HepG2 (cell line): ENCODE results near the gene VWCE. TPM values are rescaled to one million over a fixed set of nuclear protein-coding genes. Genes with fewer than 3 reads are reported as not detected.

Source experiments
- AHR ChIP-seq: IDR thresholded peaks from 2 replicates; pipeline ENCODE4 v1.6.1; 2018; ENCODE audit warnings: missing genetic modification reagents, missing compliant biosample characterization
- BCL3 ChIP-seq: sonication (generic); formaldehyde crosslinking; IDR thresholded peaks from 2 replicates; pipeline ENCODE4 v1.5.1; 2020; ENCODE audit warnings: mild to moderate bottlenecking, missing genetic modification reagents, moderate library complexity
- EP300 ChIP-seq, 3 experiments: sonication (generic) in 1 of 3; formaldehyde crosslinking in 1 of 3; IDR thresholded peaks; 2 replicates each; pipeline versions ENCODE4 v1.5.1 to v1.6.1; 2011 to 2020; ENCODE audit warnings: low read depth in 2 of 3, low read length in 2 of 3, borderline replicate concordance in 1 of 3, improper control_type of control experiment in 1 of 3, mild to moderate bottlenecking in 1 of 3, missing genetic modification reagents in 1 of 3, moderate library complexity in 1 of 3
- ETV6 ChIP-seq: sonication (generic); formaldehyde crosslinking; conservative IDR thresholded peaks from 2 replicates; pipeline ENCODE4 v1.4.0; 2020; ENCODE audit warnings: missing genetic modification reagents
- GMEB2 ChIP-seq: IDR thresholded peaks from 2 replicates; pipeline ENCODE4 v1.6.1; 2016; ENCODE audit warnings: missing biosample characterization, missing genetic modification reagents, low read depth
- HIC2 ChIP-seq: sonication (generic); formaldehyde crosslinking; IDR thresholded peaks from 2 replicates; pipeline ENCODE4 v1.9.0; 2022; ENCODE audit warnings: low read depth, missing genetic modification reagents
- MEIS2 ChIP-seq: sonication (generic); formaldehyde crosslinking; IDR thresholded peaks from 2 replicates; pipeline ENCODE4 v1.9.0; 2021; ENCODE audit warnings: mild to moderate bottlenecking, missing genetic modification reagents
- RBFOX2 ChIP-seq: fragments of 200-400 bp; formaldehyde crosslinking; IDR thresholded peaks from 2 replicates; pipeline ENCODE4 v1.6.1; 2017; ENCODE audit warnings: low read depth, mild to moderate bottlenecking, low read length
- SP4 ChIP-seq: sonication (generic); formaldehyde crosslinking; IDR thresholded peaks from 2 replicates; pipeline ENCODE4 v1.8.1; 2023; ENCODE audit warnings: mild to moderate bottlenecking, missing genetic modification reagents
- SYNCRIP ChIP-seq: fragments of 200-400 bp; formaldehyde crosslinking; IDR thresholded peaks from 2 replicates; pipeline ENCODE4 v1.6.1; 2018; ENCODE audit warnings: mild to moderate bottlenecking, low read depth, low read length; ENCODE audit not compliant: insufficient read depth
- ZBTB49 ChIP-seq: sonication (generic); formaldehyde crosslinking; IDR thresholded peaks from 2 replicates; pipeline ENCODE4 v1.4.0; 2020; ENCODE audit warnings: missing genetic modification reagents, borderline replicate concordance
- ZNF276 ChIP-seq: sonication (generic); formaldehyde crosslinking; IDR thresholded peaks from 2 replicates; pipeline ENCODE4 v1.4.0; 2020; ENCODE audit warnings: mild to moderate bottlenecking, low read depth, missing genetic modification reagents
- ZNF296 ChIP-seq: sonication (generic); formaldehyde crosslinking; conservative IDR thresholded peaks from 2 replicates; pipeline ENCODE4 v1.5.0; 2020; ENCODE audit warnings: mild to moderate bottlenecking, missing genetic modification reagents
- ZNF574 ChIP-seq: sonication (generic); formaldehyde crosslinking; IDR thresholded peaks from 2 replicates; pipeline ENCODE4 v1.4.0; 2020; ENCODE audit warnings: missing genetic modification reagents
- ZNF790 ChIP-seq: sonication (generic); formaldehyde crosslinking; IDR thresholded peaks from 2 replicates; pipeline ENCODE4 v1.8.0; 2022; ENCODE audit warnings: missing genetic modification reagents, mild to moderate bottlenecking, borderline replicate concordance
- polyA plus RNA-seq, 8 experiments: library from polyadenylated mRNA; depleted of rRNA in 3 of 8; stranded (reverse) in 7 of 8; unstranded in 1 of 8; fragments of >200 nt; fragmentation: Illumina TruSeq in 4 of 8; extraction: Trizol in 4 of 8; gene quantifications; 2 replicates each; pipeline versions ENCODE4 v1.2.1 to v1.2.3, GENCODE V29; 2011 to 2016; ENCODE audit warnings: low read depth in 4 of 8, missing spikeins in 1 of 8, mixed read lengths in 1 of 8; ENCODE audit not compliant: insufficient read depth in 1 of 8
- total RNA-seq, 5 experiments: library from RNA; depleted of rRNA; stranded (reverse); fragments of >200 nt; fragmentation: Illumina TruSeq; extraction: Trizol; gene quantifications; 2 replicates each; pipeline ENCODE4 v1.2.3, GENCODE V29; 2016; ENCODE audit warnings: low read depth in 1 of 5

VWCE gene
- total and polyA plus RNA-seq, 2 of the 13 experiments (the other 11 are each of a cell fraction or from before 2014, with no cell fraction given) = 27.6 to 58.3 TPM

GRCh38 chr11:61336171-61336935, 41.2 kb upstream of the VWCE start (continued):
- no peak for TF ChIP-seq ZNF276 (CRISPR knock-in tag)
- no peak for TF ChIP-seq HIC2 (CRISPR knock-in tag)
- peak; percentile 10; the same call in 1 of the 2 replicates for TF ChIP-seq RBFOX2
- no peak for TF ChIP-seq ZNF790 (CRISPR knock-in tag)
- TF ChIP-seq GMEB2 (CRISPR knock-in tag) = no peak
- no peak for TF ChIP-seq ETV6
- TF ChIP-seq BCL3 (CRISPR knock-in tag) = no peak
- no peak for TF ChIP-seq SYNCRIP
- TF ChIP-seq AHR (CRISPR knock-in tag) = peak; percentile 52; the same call in 1 of the 2 replicates
- TF ChIP-seq ZNF296 (CRISPR knock-in tag) = no peak
- TF ChIP-seq ZBTB49 (CRISPR knock-in tag) = no peak
- TF ChIP-seq SP4 (CRISPR knock-in tag) = peak; percentile 57; the same call in 1 of the 2 replicates
- TF ChIP-seq EP300 (IDR thresholded peaks at IDR 0.05; ENCODE audit: low read depth in 2 of 2, low read length in 2 of 2) = no peak
- no peak for TF ChIP-seq EP300 (CRISPR knock-in tag; IDR thresholded peaks at IDR 0.05; ENCODE audit: borderline replicate concordance)
- TF ChIP-seq MEIS2 = no peak
- peak; percentile 88 for TF ChIP-seq ZNF574 (CRISPR knock-in tag)
